Measurements from ENCODE around the gene ZNF521.

DNA sequence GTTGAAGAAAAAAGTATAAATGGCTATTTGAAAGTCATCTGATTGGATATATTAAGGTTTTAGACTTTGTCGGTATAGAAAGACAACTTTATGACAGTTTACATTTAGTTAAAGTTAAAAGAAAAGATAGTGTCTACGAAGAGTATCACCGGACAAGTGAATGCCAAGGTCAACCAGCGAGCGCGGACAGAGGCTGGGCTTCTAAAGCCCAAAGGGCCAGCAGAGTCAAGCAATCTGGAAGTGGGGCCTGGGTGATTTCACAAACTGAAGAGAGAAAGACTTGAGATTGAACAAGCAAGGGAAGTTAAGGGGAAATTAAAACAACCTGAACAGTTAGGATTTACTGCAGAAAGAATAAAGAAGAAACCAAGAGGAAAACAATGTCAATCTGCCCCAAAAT lies 16.3 kb downstream of the ZNF521 start:
- TF ChIP-seq POLR2AphosphoS5 (IDR thresholded peaks at IDR 0.05; ENCODE audit: low read depth, low read length) (no peak), TAF1 (IDR thresholded peaks at IDR 0.05; ENCODE audit: borderline replicate concordance, insufficient read depth, low read length) (no peak), FOXP2 (optimal IDR thresholded peaks at IDR 0.05; ENCODE audit: borderline replicate concordance, extremely low read depth, extremely low read length, insufficient read depth) (no peak)
- TF ChIP-seq, protein P1, sequence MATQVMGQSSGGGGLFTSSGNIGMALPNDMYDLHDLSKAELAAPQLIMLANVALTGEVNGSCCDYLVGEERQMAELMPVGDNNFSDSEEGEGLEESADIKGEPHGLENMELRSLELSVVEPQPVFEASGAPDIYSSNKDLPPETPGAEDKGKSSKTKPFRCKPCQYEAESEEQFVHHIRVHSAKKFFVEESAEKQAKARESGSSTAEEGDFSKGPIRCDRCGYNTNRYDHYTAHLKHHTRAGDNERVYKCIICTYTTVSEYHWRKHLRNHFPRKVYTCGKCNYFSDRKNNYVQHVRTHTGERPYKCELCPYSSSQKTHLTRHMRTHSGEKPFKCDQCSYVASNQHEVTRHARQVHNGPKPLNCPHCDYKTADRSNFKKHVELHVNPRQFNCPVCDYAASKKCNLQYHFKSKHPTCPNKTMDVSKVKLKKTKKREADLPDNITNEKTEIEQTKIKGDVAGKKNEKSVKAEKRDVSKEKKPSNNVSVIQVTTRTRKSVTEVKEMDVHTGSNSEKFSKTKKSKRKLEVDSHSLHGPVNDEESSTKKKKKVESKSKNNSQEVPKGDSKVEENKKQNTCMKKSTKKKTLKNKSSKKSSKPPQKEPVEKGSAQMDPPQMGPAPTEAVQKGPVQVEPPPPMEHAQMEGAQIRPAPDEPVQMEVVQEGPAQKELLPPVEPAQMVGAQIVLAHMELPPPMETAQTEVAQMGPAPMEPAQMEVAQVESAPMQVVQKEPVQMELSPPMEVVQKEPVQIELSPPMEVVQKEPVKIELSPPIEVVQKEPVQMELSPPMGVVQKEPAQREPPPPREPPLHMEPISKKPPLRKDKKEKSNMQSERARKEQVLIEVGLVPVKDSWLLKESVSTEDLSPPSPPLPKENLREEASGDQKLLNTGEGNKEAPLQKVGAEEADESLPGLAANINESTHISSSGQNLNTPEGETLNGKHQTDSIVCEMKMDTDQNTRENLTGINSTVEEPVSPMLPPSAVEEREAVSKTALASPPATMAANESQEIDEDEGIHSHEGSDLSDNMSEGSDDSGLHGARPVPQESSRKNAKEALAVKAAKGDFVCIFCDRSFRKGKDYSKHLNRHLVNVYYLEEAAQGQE (IDR thresholded peaks at IDR 0.05; ENCODE audit: insufficient read depth in 1 of 2, low read depth in 2 of 2, low read length in 2 of 2), result no peak

All from PFSK-1 (cell line).